Central memory CD8-positive, alpha-beta T cell (primary cell): Measurements from ENCODE around the gene DYSF.

Experiments used
- ATAC-seq: fragments of 150-1000 bp; cut with Tn5 transposase; replicated peaks from 2 replicates; pipeline ENCODE4 v1.10.0; 2022; ENCODE audit warnings: mild to moderate bottlenecking, moderate FRiP score, moderate number of reproducible peaks; ENCODE audit not compliant: poor library complexity, severe bottlenecking; ENCODE audit errors: extremely low read depth
- DNase-seq, 2 donors: peaks; one replicate each; pipeline ENCODE4 v3.0.0; 2021; ENCODE audit warnings: low spot score in 2 of 2
- H3K27ac Mint-ChIP-seq: one replicate; pipeline ENCODE4 v1.8.0; 2022; ENCODE audit warnings: low read depth, mild to moderate bottlenecking, moderate library complexity, mixed read lengths
- H3K27me3 Mint-ChIP-seq: one replicate; pipeline ENCODE4 v1.8.0; 2022; ENCODE audit warnings: mixed read lengths
- H3K36me3 Mint-ChIP-seq: one replicate; pipeline ENCODE4 v1.8.0; 2022; ENCODE audit warnings: mild to moderate bottlenecking, moderate library complexity, mixed read lengths; ENCODE audit not compliant: insufficient read depth
- H3K4me1 Mint-ChIP-seq: one replicate; pipeline ENCODE4 v1.8.0; 2022; ENCODE audit warnings: mixed read lengths
- H3K4me3 Mint-ChIP-seq: one replicate; pipeline ENCODE4 v1.8.0; 2022; ENCODE audit warnings: mild to moderate bottlenecking, moderate library complexity, mixed read lengths
- H3K9me3 Mint-ChIP-seq: one replicate; pipeline ENCODE4 v1.8.0; 2022; ENCODE audit warnings: mixed read lengths

DYSF gene

GRCh38 chr2:71534201-71534600 lies 80.8 kb downstream of the DYSF start:
- DNase-seq = no peak
- Mint-ChIP-seq H3K4me3 (no peak overlapping the region), H3K27ac (no peak overlapping the region), H3K9me3 (no peaks in the 10 kb centered on the region), H3K27me3 (peaks cover 74% of the 10 kb centered on the region), H3K4me1 (peaks cover 7% of the 10 kb centered on the region), H3K36me3 (no peaks in the 10 kb centered on the region)
- no peak for ATAC-seq

- Mint-ChIP-seq H3K4me1 (peaks cover 8% of the 10 kb centered on the region), H3K4me3 (no peak overlapping the region), H3K27me3 (peaks cover 68% of the 10 kb centered on the region), H3K36me3 (no peaks in the 10 kb centered on the region), H3K27ac (no peak overlapping the region), H3K9me3 (no peaks in the 10 kb centered on the region)
- ATAC-seq (no peak), DNase-seq (no peak)
Measured at GRCh38 chr2:71534826-71535225, 81.5 kb downstream of the DYSF start.

- no peak for DNase-seq
- no peak for ATAC-seq
- no peaks in the 10 kb centered on the region for H3K9me3 Mint-ChIP-seq
- no peak overlapping the region for H3K27ac Mint-ChIP-seq
- no peak overlapping the region for H3K4me3 Mint-ChIP-seq
- peaks cover 8% of the 10 kb centered on the region for H3K4me1 Mint-ChIP-seq
- H3K27me3 Mint-ChIP-seq = peaks cover 61% of the 10 kb centered on the region
- no peaks in the 10 kb centered on the region for H3K36me3 Mint-ChIP-seq
Measured at GRCh38 chr2:71535526-71535925, 82.2 kb downstream of the DYSF start.

- ATAC-seq (no peak), DNase-seq (no peak)
- no peak overlapping the region for H3K4me3 Mint-ChIP-seq
- H3K27ac Mint-ChIP-seq = no peak overlapping the region
- H3K27me3 Mint-ChIP-seq = peaks cover 54% of the 10 kb centered on the region
- no peaks in the 10 kb centered on the region for H3K9me3 Mint-ChIP-seq
- no peaks in the 10 kb centered on the region for H3K36me3 Mint-ChIP-seq
- peaks cover 8% of the 10 kb centered on the region for H3K4me1 Mint-ChIP-seq
Measured at GRCh38 chr2:71536226-71536671, 82.9 kb downstream of the DYSF start.

GRCh38 chr2:71538241-71538640 lies 84.9 kb downstream of the DYSF start:
- ATAC-seq = no peak

GRCh38 chr2:71538656-71539265 lies 85.4 kb downstream of the DYSF start:
- DNase-seq (no peak), ATAC-seq (no peak)
- H3K36me3 Mint-ChIP-seq = no peaks in the 10 kb centered on the region
- H3K27me3 Mint-ChIP-seq = peaks cover 31% of the 10 kb centered on the region
- peaks cover 8% of the 10 kb centered on the region for H3K4me1 Mint-ChIP-seq
- H3K27ac Mint-ChIP-seq = peak overlapping the region; percentile 61
- no peak overlapping the region for H3K4me3 Mint-ChIP-seq
- no peaks in the 10 kb centered on the region for H3K9me3 Mint-ChIP-seq

More at GRCh38 chr2:71538241-71538640, 84.9 kb downstream of the DYSF start:
- peak overlapping the region; percentile 61 for H3K27ac Mint-ChIP-seq
- H3K9me3 Mint-ChIP-seq = no peaks in the 10 kb centered on the region
- DNase-seq = no peak
- H3K4me3 Mint-ChIP-seq = no peak overlapping the region
- H3K4me1 Mint-ChIP-seq = peaks cover 8% of the 10 kb centered on the region
- no peaks in the 10 kb centered on the region for H3K36me3 Mint-ChIP-seq
- peaks cover 34% of the 10 kb centered on the region for H3K27me3 Mint-ChIP-seq

- ATAC-seq = no peak
- H3K4me1 Mint-ChIP-seq = peaks cover 21% of the 10 kb centered on the region
- no peaks in the 10 kb centered on the region for H3K36me3 Mint-ChIP-seq
Measured at GRCh38 chr2:71540818-71541217, 87.5 kb downstream of the DYSF start.

GRCh38 chr2:71544919-71545571 lies 91.7 kb downstream of the DYSF start:
- peaks cover 40% of the 10 kb centered on the region for H3K27me3 Mint-ChIP-seq
- H3K27ac Mint-ChIP-seq = no peak overlapping the region
- H3K4me1 Mint-ChIP-seq = peaks cover 14% of the 10 kb centered on the region
- no peak for ATAC-seq
- H3K9me3 Mint-ChIP-seq = no peaks in the 10 kb centered on the region
- peaks cover 2% of the 10 kb centered on the region for H3K36me3 Mint-ChIP-seq
- DNase-seq = no peak
- peak overlapping the region; percentile 60 for H3K4me3 Mint-ChIP-seq

More at GRCh38 chr2:71540818-71541217, 87.5 kb downstream of the DYSF start:
- no peak overlapping the region for H3K4me3 Mint-ChIP-seq
- peaks cover 33% of the 10 kb centered on the region for H3K27me3 Mint-ChIP-seq
- H3K27ac Mint-ChIP-seq = no peak overlapping the region
- H3K9me3 Mint-ChIP-seq = no peaks in the 10 kb centered on the region
- no peak for DNase-seq

GRCh38 chr2:71545572-71546274 lies 92.4 kb downstream of the DYSF start:
- Mint-ChIP-seq H3K36me3 (peaks cover 2% of the 10 kb centered on the region), H3K9me3 (no peaks in the 10 kb centered on the region), H3K4me3 (peak overlapping the region; percentile 60), H3K4me1 (peaks cover 14% of the 10 kb centered on the region), H3K27me3 (peaks cover 40% of the 10 kb centered on the region), H3K27ac (no peak overlapping the region)
- DNase-seq = no peak
- peak; percentile 36 for ATAC-seq

- Mint-ChIP-seq H3K4me1 (peaks cover 14% of the 10 kb centered on the region), H3K4me3 (no peak overlapping the region), H3K36me3 (peaks cover 2% of the 10 kb centered on the region), H3K27ac (no peak overlapping the region), H3K9me3 (no peaks in the 10 kb centered on the region), H3K27me3 (peaks cover 40% of the 10 kb centered on the region)
- DNase-seq = no peak
- ATAC-seq = no peak
Measured at GRCh38 chr2:71546275-71546638, 92.9 kb downstream of the DYSF start.

GRCh38 chr2:71546777-71547281 lies 93.5 kb downstream of the DYSF start:
- Mint-ChIP-seq H3K4me3 (no peak overlapping the region), H3K36me3 (peaks cover 2% of the 10 kb centered on the region), H3K27me3 (peaks cover 40% of the 10 kb centered on the region), H3K9me3 (no peaks in the 10 kb centered on the region), H3K27ac (no peak overlapping the region), H3K4me1 (peaks cover 14% of the 10 kb centered on the region)
- no peak for DNase-seq
- ATAC-seq = no peak

- peaks cover 40% of the 10 kb centered on the region for H3K27me3 Mint-ChIP-seq
- peaks cover 2% of the 10 kb centered on the region for H3K36me3 Mint-ChIP-seq
- H3K4me1 Mint-ChIP-seq = peaks cover 14% of the 10 kb centered on the region
- no peaks in the 10 kb centered on the region for H3K9me3 Mint-ChIP-seq
- no peak overlapping the region for H3K27ac Mint-ChIP-seq
- DNase-seq = no peak
- ATAC-seq = no peak
- no peak overlapping the region for H3K4me3 Mint-ChIP-seq
Measured at GRCh38 chr2:71547616-71548285, 94.4 kb downstream of the DYSF start.
